H9 (cell line): ENCODE results near the gene BTBD8. TPM values are rescaled to one million over a fixed set of nuclear protein-coding genes. Genes with fewer than 3 reads are reported as not detected.

Experiments
- DNase-seq: peaks from one replicate; pipeline ENCODE4 v3.0.0-alpha.2; 2017
- H2AFZ ChIP-seq: one replicate; pipeline ENCODE4 v1.6.1; 2013; ENCODE audit warnings: mild to moderate bottlenecking, low read length, control low read depth, moderate library complexity
- H2AK5ac ChIP-seq: 2 replicates; pipeline ENCODE4 v1.6.1; 2013; ENCODE audit warnings: low read length, control low read depth, mixed read lengths; ENCODE audit not compliant: insufficient read length
- H2BK120ac ChIP-seq: one replicate; pipeline ENCODE4 v1.6.1; 2013; ENCODE audit warnings: low read depth, mild to moderate bottlenecking, low read length, control low read depth, inconsistent platforms; ENCODE audit not compliant: poor library complexity, severe bottlenecking
- H2BK12ac ChIP-seq: 2 replicates; pipeline ENCODE4 v1.6.1; 2013; ENCODE audit warnings: low read length, control low read depth, mixed read lengths, low read depth; ENCODE audit not compliant: insufficient read length
- H2BK15ac ChIP-seq: 2 replicates; pipeline ENCODE4 v1.6.1; 2013; ENCODE audit warnings: low read depth, low read length, control low read depth
- H2BK20ac ChIP-seq: one replicate; pipeline ENCODE4 v1.6.1; 2013; ENCODE audit warnings: low read depth, mild to moderate bottlenecking, low read length, control low read depth, inconsistent platforms; ENCODE audit not compliant: poor library complexity, severe bottlenecking
- H2BK5ac ChIP-seq: 2 replicates; pipeline ENCODE4 v1.6.1; 2013; ENCODE audit warnings: low read length, control low read depth, mixed read lengths; ENCODE audit not compliant: insufficient read length
- H3K14ac ChIP-seq: 2 replicates; pipeline ENCODE4 v1.6.1; 2013; ENCODE audit warnings: low read length, control low read depth; ENCODE audit not compliant: insufficient read depth
- H3K18ac ChIP-seq: 2 replicates; pipeline ENCODE4 v1.6.1; 2013; ENCODE audit warnings: low read depth, mild to moderate bottlenecking, mixed read lengths, low read length, control low read depth; ENCODE audit not compliant: insufficient read length
- H3K23ac ChIP-seq: 2 replicates; pipeline ENCODE4 v1.6.1; 2013; ENCODE audit warnings: low read length, control low read depth, mixed read lengths, low read depth; ENCODE audit not compliant: insufficient read length
- H3K23me2 ChIP-seq: 2 replicates; pipeline ENCODE4 v1.6.1; 2013; ENCODE audit warnings: low read depth, mild to moderate bottlenecking, mixed read lengths, low read length, control low read depth; ENCODE audit not compliant: insufficient read length, poor library complexity, severe bottlenecking
- H3K27ac ChIP-seq: 2 replicates; pipeline ENCODE4 v1.5.1; 2013; ENCODE audit warnings: low read length, control low read depth, mixed read lengths, low read depth; ENCODE audit not compliant: insufficient read length
- H3K27me3 ChIP-seq: 2 replicates; pipeline ENCODE4 v1.6.1; 2013; ENCODE audit warnings: low read length, control low read depth, inconsistent platforms; ENCODE audit not compliant: insufficient read depth
- H3K4ac ChIP-seq: 2 replicates; pipeline ENCODE4 v1.6.1; 2013; ENCODE audit warnings: low read depth, mild to moderate bottlenecking, control low read depth, inconsistent platforms, low read length, moderate library complexity
- H3K4me1 ChIP-seq: 2 replicates; pipeline ENCODE4 v1.6.1; 2013; ENCODE audit warnings: low read length, control low read depth, inconsistent platforms; ENCODE audit not compliant: insufficient read depth
- H3K4me2 ChIP-seq: 2 replicates; pipeline ENCODE4 v1.6.1; 2013; ENCODE audit warnings: low read length, control low read depth, mixed read lengths; ENCODE audit not compliant: insufficient read length, insufficient read depth
- H3K56ac ChIP-seq: 2 replicates; pipeline ENCODE4 v1.6.1; 2013; ENCODE audit warnings: low read depth, mild to moderate bottlenecking, mixed read lengths, low read length, control low read depth; ENCODE audit not compliant: insufficient read length
- H3K79me1 ChIP-seq: 2 replicates; pipeline ENCODE4 v1.6.1; 2013; ENCODE audit warnings: low read depth, mild to moderate bottlenecking, moderate library complexity, low read length, control low read depth, inconsistent platforms; ENCODE audit not compliant: insufficient read depth, poor library complexity, severe bottlenecking
- H3K79me2 ChIP-seq: 2 replicates; pipeline ENCODE4 v1.6.1; 2013; ENCODE audit warnings: low read length, control low read depth, inconsistent platforms; ENCODE audit not compliant: insufficient read depth
- H3K9ac ChIP-seq: 2 replicates; pipeline ENCODE4 v1.6.1; 2013; ENCODE audit warnings: low read length, control low read depth, mixed read lengths; ENCODE audit not compliant: insufficient read length; ENCODE audit errors: extremely low read depth
- H3K9me3 ChIP-seq: one replicate; pipeline ENCODE4 v1.6.1; 2013; ENCODE audit warnings: low read depth, low read length, inconsistent platforms; ENCODE audit not compliant: control insufficient read depth
- H3T11ph ChIP-seq: one replicate; pipeline ENCODE4 v1.6.1; 2013; ENCODE audit warnings: mild to moderate bottlenecking, low read length, control low read depth, inconsistent platforms
- H4K20me1 ChIP-seq: one replicate; pipeline ENCODE4 v1.6.1; 2013; ENCODE audit not compliant: control insufficient read depth, insufficient read length, insufficient read depth
- H4K5ac ChIP-seq: 2 replicates; pipeline ENCODE4 v1.6.1; 2013; ENCODE audit warnings: low read depth, mild to moderate bottlenecking, mixed read lengths, low read length, control low read depth; ENCODE audit not compliant: insufficient read length
- H4K8ac ChIP-seq: replicated peaks from 2 replicates; pipeline ENCODE4 v1.6.1; 2013; ENCODE audit warnings: low read length, control low read depth, mixed read lengths, low read depth; ENCODE audit not compliant: insufficient read length
- H4K91ac ChIP-seq: 2 replicates; pipeline ENCODE4 v1.6.1; 2013; ENCODE audit warnings: low read depth, mild to moderate bottlenecking, moderate library complexity, mixed read lengths, low read length, control low read depth; ENCODE audit not compliant: insufficient read length
- H3K27ac Mint-ChIP-seq, 3 experiments: 2 replicates in 2 of 3; 3 replicates in 1 of 3; pipeline ENCODE4 v1.8.0; 2020 to 2021; ENCODE audit warnings: mixed read lengths in 3 of 3, mild to moderate bottlenecking in 1 of 3, moderate library complexity in 1 of 3
- H3K27me3 Mint-ChIP-seq: 2 replicates; pipeline ENCODE4 v1.8.0; 2021; ENCODE audit warnings: low read depth, mild to moderate bottlenecking, moderate library complexity, mixed read lengths
- H3K36me3 Mint-ChIP-seq, 3 experiments: 2 replicates in 2 of 3; 3 replicates in 1 of 3; pipeline ENCODE4 v1.8.0; 2020 to 2021; ENCODE audit warnings: low read depth in 3 of 3, mixed read lengths in 3 of 3; ENCODE audit not compliant: insufficient read depth in 1 of 3
- H3K4me1 Mint-ChIP-seq, 2 experiments: 2 replicates each; pipeline ENCODE4 v1.8.0; 2020; ENCODE audit warnings: mixed read lengths in 2 of 2
- H3K4me3 Mint-ChIP-seq, 2 experiments: 2 replicates in 1 of 2; 3 replicates in 1 of 2; pipeline ENCODE4 v1.8.0; 2020 to 2021; ENCODE audit warnings: mild to moderate bottlenecking in 2 of 2, mixed read lengths in 2 of 2, moderate library complexity in 1 of 2
- H3K9me3 Mint-ChIP-seq, 2 experiments: 2 replicates in 1 of 2; 3 replicates in 1 of 2; pipeline ENCODE4 v1.8.0; 2020; ENCODE audit warnings: mild to moderate bottlenecking in 2 of 2, mixed read lengths in 2 of 2, moderate library complexity in 1 of 2
- CTCF ChIP-seq: fragments of 200-600 bp; sonication (generic); conservative IDR thresholded peaks from 3 replicates; pipeline ENCODE4 v1.8.0; 2021; ENCODE audit warnings: antibody characterized with exemption, mild to moderate bottlenecking
- WGBS: extraction: QIAGEN DNeasy Blood & Tissue Kit; methylation state at CpG from one replicate; pipeline ENCODE4 v1.1.7; 2013; ENCODE audit warnings: missing lambda C conversion rate, low lambda C conversion rate, mixed read lengths; ENCODE audit not compliant: insufficient read length; ENCODE audit errors: extremely low coverage; 5-methylcytosine and 5-hydroxymethylcytosine counted together
- total RNA-seq: library from RNA; stranded (reverse); gene quantifications from 2 replicates; pipeline ENCODE4 v1.2.1, GENCODE V29; 2021

BTBD8 gene
- total RNA-seq, 1 experiment from 2014 or later: 1.4 TPM

DNA sequence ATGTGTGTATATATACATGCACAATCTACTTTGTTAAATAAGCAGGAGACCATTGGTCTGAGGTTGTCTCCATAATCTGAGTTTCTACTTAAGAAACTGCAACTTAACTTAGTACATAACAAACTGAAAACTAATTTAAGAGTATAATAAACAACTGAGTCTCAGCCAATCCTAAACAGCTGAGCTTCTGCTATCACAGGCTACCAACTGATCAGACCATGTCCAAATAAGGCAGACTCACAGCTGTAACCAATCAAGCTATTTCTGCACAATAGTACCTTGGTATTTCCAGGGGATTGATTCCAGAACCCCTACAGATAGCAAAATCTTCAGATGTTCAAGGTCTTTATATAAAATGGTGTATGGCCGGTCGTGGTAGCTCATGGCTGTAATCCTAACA, 111.6 kb downstream of the BTBD8 start:
- Histone ChIP-seq H2BK12ac (no peak overlapping the region), H2BK15ac (no peak overlapping the region), H3K23ac (no peak overlapping the region), H3K79me1 (no peaks in the 10 kb centered on the region), H4K8ac (no peak overlapping the region), H3K4me1 (peaks cover 6% of the 10 kb centered on the region), H4K20me1 (no peaks in the 10 kb centered on the region), H2AK5ac (no peak overlapping the region), H2AFZ (no peak overlapping the region), H3K18ac (no peak overlapping the region), H3K23me2 (no peaks in the 10 kb centered on the region), H3K27ac (no peak overlapping the region), H3K4me2 (no peak overlapping the region), H3K79me2 (no peaks in the 10 kb centered on the region), H2BK20ac (no peak overlapping the region), H3K27me3 (no peaks in the 10 kb centered on the region), H2BK120ac (no peak overlapping the region), H3K56ac (no peak overlapping the region), H4K5ac (no peak overlapping the region), H3K4ac (no peak overlapping the region), H4K91ac (no peak overlapping the region), H2BK5ac (no peak overlapping the region), H3T11ph (no peak overlapping the region), H3K9ac (no peak overlapping the region), H3K9me3 (no peaks in the 10 kb centered on the region), H3K14ac (no peak overlapping the region; the same call in 1 of the 2 replicates)
- Mint-ChIP-seq H3K27me3 (no peaks in the 10 kb centered on the region), H3K9me3 (no peaks in the 10 kb centered on the region), H3K4me1 (peaks cover 14% of the 10 kb centered on the region in 2 experiments), H3K4me3 (no peak overlapping the region), H3K36me3 (no peaks in the 10 kb centered on the region), H3K27ac (no peak overlapping the region)
- DNase-seq: no peak
- no peak for TF ChIP-seq CTCF
- WGBS: no CpG with 5 or more reads among the region's 2 CpGs
